Urinary bladder (tissue), 4 donors: ENCODE measurements around the gene DEGS2. TPM values are rescaled to one million over a fixed set of nuclear protein-coding genes. Genes with fewer than 3 reads are reported as not detected.
"Not testable (repeated sequence)": the region's sequence is repeated elsewhere in the genome, so short reads cannot be mapped to it uniquely, and the experiment has no call there.

ENCODE experiments used
- DNase-seq: peaks from one replicate; pipeline ENCODE4 v3.0.0-alpha.2; 2015; ENCODE audit errors: extremely low spot score
- H3K27ac ChIP-seq: one replicate; pipeline ENCODE4 v1.5.1; 2013; ENCODE audit warnings: low read depth, mild to moderate bottlenecking, moderate library complexity
- H3K36me3 ChIP-seq: one replicate; pipeline ENCODE4 v1.6.1; 2013; ENCODE audit warnings: mild to moderate bottlenecking, moderate library complexity; ENCODE audit not compliant: insufficient read depth
- H3K4me1 ChIP-seq: one replicate; pipeline ENCODE4 v1.6.1; 2013; ENCODE audit warnings: mild to moderate bottlenecking, moderate library complexity; ENCODE audit not compliant: insufficient read depth
- H3K4me3 ChIP-seq: one replicate; pipeline ENCODE4 v1.5.1; 2013; ENCODE audit warnings: low read depth, low read length
- WGBS: extraction: QIAGEN DNeasy Blood & Tissue Kit; methylation state at CpG from one replicate; pipeline ENCODE4 v1.1.7; 2013; 5-methylcytosine and 5-hydroxymethylcytosine counted together
- polyA plus RNA-seq: library from polyadenylated mRNA; stranded (reverse); fragments of 200-250 nt; gene quantifications from one replicate; pipeline ENCODE4 v1.2.3, GENCODE V29; 2013
- total RNA-seq: library from RNA; depleted of rRNA; stranded (reverse); fragments of >200 nt; gene quantifications from one replicate; pipeline ENCODE4 v1.2.3, GENCODE V29; 2014
- donor health status: healthy with polysubstance abuse.
- donor health status: healthy.

DEGS2 gene
- total RNA-seq (6.5 TPM), polyA plus RNA-seq (6.2 TPM)

- Histone ChIP-seq H3K4me1 (peaks cover 2% of the 10 kb centered on the region), H3K36me3 (no peaks in the 10 kb centered on the region), H3K4me3 (peak within 1 kb of the TSS; percentile 39), H3K27ac (peak within 1 kb of the TSS; percentile 75)
- WGBS = under 1% methylated on average over 92 of the region's 94 CpGs
- no peak for DNase-seq
These were observed at the start of gene DEGS2 for GRCh38 chr14:100159094-100159864. DEGS2 (minus strand) TSS chr14:100159645; CDS start chr14:100159587, 58 bp downstream.

GRCh38 chr14:100208136-100208535 lies 48.7 kb upstream of the DEGS2 start:
- not testable (repeated sequence) for DNase-seq, H3K4me1 ChIP-seq, H3K27ac ChIP-seq, H3K4me3 ChIP-seq, H3K36me3 ChIP-seq
- 95% methylated on average over 33 of the region's 33 CpGs for WGBS

DNA sequence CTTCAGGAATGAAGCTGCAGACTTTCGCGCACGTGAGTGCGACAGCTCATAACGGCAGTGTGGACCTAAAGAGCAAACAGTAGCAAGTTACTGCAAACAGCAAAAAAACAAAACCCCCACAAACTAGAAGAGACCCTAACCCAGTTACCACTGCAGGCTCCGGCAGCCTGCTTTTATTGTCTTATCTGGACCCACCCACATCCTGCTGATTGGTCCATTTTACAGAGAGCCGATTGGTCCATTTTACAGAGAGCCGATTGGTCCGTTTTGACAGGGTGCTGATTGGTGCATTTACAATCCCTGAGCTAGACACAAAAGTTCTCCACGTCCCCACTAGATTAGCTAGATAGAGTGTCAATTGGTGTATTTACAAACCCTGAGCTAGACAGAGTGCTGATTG lies 48.1 kb upstream of the DEGS2 start:
- not testable (repeated sequence) for H3K27ac ChIP-seq, H3K36me3 ChIP-seq, DNase-seq, H3K4me1 ChIP-seq, H3K4me3 ChIP-seq
- WGBS = 86% methylated on average over 10 of the region's 10 CpGs

- not testable (repeated sequence) for DNase-seq, H3K27ac ChIP-seq, H3K4me1 ChIP-seq, H3K36me3 ChIP-seq, H3K4me3 ChIP-seq
- 91% methylated on average over 7 of the region's 7 CpGs for WGBS
These were observed 45.4 kb upstream of the DEGS2 start for GRCh38 chr14:100204835-100205167.

DNA sequence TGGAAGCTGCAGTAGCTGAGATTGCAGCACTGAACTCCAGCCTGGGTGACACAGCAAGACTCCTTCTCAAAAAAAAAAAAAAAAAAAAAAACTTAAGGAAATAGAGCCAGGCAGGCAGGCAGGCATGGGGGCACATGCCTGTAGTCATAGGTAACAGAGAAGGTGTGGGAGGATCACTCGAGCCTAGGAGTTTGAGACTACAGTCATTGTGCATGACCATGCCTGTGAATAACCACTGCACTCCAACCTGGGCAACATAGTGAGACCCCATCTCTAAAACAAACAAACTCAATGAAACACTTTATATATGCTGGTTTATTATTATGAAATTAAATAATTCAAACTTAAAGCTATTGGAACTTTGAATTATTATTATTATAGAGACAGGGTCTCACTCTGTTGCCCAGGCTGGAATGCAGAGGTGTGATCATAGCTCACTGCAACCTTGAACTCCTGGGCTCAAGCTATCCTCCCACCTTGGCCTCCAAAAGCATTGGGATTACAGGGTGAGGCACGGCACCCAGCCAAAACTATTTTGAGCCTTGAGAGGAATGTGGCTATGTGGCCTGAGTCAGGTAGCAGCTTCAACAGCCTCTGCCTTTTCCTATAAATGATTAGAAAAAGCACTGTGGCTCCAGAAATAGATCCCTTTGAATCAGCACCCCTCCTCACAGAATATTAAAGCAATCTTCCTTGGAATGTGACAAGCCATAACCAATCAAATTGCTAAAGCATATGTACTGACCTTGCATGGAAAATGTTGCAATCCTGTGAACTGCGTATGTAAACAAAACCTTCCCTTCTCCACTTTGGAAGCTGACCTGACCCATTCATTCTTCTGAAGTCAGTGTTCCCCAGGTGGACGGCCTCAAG lies 44.8 kb upstream of the DEGS2 start:
- WGBS = 66% methylated on average over 4 of the region's 4 CpGs
- DNase-seq = no peak
- no peak overlapping the region for H3K27ac ChIP-seq
- no peaks in the 10 kb centered on the region for H3K4me1 ChIP-seq
- H3K4me3 ChIP-seq = no peak overlapping the region
- H3K36me3 ChIP-seq = no peaks in the 10 kb centered on the region

- Histone ChIP-seq H3K4me3 (no peak overlapping the region), H3K4me1 (no peaks in the 10 kb centered on the region), H3K36me3 (no peaks in the 10 kb centered on the region), H3K27ac (no peak overlapping the region)
- DNase-seq = no peak
- 92% methylated on average over 4 of the region's 4 CpGs for WGBS
These were observed 43.7 kb upstream of the DEGS2 start for GRCh38 chr14:100203146-100203545.

DNA sequence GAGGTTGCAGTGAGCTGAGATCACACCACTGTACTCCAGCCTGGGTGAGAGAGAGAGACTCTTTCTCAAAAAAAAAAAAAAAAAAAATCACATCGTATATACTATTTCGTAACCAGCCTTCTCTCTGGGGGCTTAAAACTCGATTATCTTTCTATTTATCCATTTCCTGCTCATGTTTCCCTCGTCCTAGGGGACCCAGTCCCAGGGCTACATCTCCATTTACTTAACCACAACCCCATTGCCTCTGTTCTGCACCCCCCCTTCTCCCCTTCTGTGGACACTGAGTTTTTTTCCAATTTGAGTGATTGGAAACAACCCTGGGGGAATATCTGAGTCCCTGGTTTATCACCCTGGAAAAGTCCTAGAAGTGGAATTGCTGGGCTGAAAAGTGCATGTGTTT lies 43.3 kb upstream of the DEGS2 start:
- WGBS = 48% methylated on average over 4 of the region's 4 CpGs
- Histone ChIP-seq H3K36me3 (no peaks in the 10 kb centered on the region), H3K27ac (no peak overlapping the region), H3K4me3 (no peak overlapping the region), H3K4me1 (no peaks in the 10 kb centered on the region)
- DNase-seq = no peak

DNA sequence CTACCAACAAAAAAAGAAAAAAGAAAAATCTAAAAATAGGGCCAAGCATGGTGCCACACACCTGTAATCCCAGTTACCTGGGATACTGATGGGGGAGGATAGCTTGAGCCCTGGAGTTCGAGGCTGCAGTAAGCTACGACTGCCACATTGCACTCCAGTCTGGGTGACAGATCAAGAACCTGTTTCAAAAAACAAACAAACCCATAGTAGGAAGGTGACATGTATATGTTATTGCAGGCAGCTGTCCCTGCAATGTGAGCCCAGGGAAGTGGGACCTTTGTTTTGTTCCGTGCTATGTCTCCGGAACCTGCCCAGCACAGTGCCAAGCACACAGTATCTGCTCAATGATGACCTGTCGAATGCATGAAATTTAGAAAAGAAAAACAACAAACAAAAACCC lies 42.3 kb upstream of the DEGS2 start:
- Histone ChIP-seq H3K4me1 (no peaks in the 10 kb centered on the region), H3K36me3 (no peaks in the 10 kb centered on the region), H3K27ac (no peak overlapping the region), H3K4me3 (no peak overlapping the region)
- 84% methylated on average over 5 of the region's 5 CpGs for WGBS
- no peak for DNase-seq

GRCh38 chr14:100200311-100200710 lies 40.9 kb upstream of the DEGS2 start:
- 80% methylated on average over 3 of the region's 3 CpGs for WGBS
- DNase-seq = no peak
- Histone ChIP-seq H3K4me3 (no peak overlapping the region), H3K4me1 (no peaks in the 10 kb centered on the region), H3K27ac (no peak overlapping the region), H3K36me3 (no peaks in the 10 kb centered on the region)

- H3K36me3 ChIP-seq = no peaks in the 10 kb centered on the region
- WGBS = 90% methylated on average over 8 of the region's 8 CpGs
- no peak overlapping the region for H3K4me3 ChIP-seq
- H3K4me1 ChIP-seq = no peaks in the 10 kb centered on the region
- H3K27ac ChIP-seq = no peak overlapping the region
- DNase-seq = no peak
These were observed 39.9 kb upstream of the DEGS2 start for GRCh38 chr14:100199240-100199860.

DNA sequence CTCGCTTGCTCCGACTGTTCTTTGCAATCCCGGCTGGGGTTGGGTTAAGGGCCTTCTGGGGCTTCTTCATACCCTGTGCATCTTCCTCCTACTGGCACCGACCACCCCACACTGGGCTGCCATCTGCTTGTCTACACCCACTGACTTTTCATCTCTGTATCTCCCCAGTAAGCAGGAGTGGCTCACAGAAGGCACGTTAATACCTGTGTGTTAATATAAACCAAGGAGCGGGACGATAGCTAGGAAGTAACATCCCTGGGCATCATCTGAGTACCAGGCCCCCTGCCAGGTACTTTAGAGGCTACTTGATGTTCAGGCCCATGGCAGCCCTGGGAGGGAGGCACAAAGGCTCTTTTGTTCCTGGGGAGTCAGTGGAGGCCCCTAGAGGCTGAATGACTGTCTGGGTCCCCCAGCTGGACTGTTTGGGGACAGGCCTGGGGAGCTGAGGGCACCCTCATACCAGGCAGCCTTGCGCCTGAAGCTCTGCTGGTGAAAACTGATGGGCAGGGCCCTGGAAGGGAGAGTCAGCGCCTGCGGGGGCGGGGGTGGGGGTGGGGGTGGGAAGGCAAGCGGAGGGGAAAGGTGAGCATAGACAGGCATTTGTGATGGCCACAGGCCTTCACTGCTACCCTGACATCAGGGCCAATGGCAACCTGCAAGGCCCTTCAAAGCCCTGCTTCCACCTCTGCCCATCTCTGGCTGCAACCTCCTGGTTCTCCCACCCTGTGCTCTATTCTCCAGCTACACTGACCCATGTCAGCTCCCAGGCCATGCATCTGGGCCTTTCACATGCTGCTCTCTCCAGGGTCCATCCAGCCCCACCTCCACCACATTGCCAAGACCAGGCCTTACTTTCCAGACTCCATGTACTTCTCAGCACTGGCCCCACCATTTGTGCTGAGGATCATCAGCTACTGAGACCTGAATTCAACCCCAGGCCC lies 34.2 kb upstream of the DEGS2 start:
- DNase-seq = no peak
- Histone ChIP-seq H3K27ac (peak overlapping the region; percentile 66), H3K36me3 (no peaks in the 10 kb centered on the region), H3K4me1 (no peaks in the 10 kb centered on the region), H3K4me3 (no peak overlapping the region)
- 64% methylated on average over 12 of the region's 12 CpGs for WGBS

DNA sequence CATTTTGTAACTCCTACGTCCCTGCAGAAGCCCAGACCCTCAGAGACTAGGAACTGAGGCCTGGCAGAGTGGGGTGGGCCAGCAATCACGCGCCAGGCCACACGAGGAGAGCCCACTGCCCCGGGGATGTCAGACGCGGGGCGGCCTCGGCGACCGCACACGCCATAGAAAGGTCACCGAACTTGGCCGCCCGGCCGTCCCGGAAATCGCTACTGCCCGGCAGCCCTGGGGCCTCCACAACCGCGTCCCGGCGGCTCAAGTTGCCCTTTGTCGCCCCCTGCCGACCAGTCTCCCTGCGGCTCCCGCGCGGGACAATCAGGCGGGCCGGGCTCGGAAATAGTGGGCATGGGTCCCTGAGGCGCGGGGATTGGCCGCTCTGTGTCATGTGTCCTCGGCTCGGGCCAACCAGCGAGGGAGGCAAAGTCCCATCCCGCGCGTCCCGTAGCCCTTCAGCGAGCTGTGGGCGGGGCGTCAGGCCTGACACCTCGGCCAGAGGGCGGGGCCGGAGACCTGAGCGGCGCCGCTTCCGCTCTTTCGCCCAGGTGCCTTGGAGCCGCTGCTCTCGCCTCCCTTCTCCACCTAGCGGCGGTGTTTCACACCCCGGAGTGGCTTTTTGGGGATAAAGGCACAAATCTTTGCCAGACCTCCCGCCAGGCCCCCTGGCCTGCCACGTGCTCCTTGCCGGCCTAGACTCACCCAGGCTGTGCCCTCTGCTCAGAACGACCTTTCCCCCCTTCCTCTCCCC lies 33.4 kb upstream of the DEGS2 start:
- Histone ChIP-seq H3K36me3 (no peaks in the 10 kb centered on the region), H3K27ac (peak overlapping the region; percentile 84), H3K4me3 (peak overlapping the region; percentile 17), H3K4me1 (no peaks in the 10 kb centered on the region)
- WGBS = 2% methylated on average over 62 of the region's 62 CpGs
- peak; percentile 92 for DNase-seq
